ENCODE measurements around the gene CASTOR1. TPM values are rescaled to one million over a fixed set of nuclear protein-coding genes. Genes with fewer than 3 reads are reported as not detected.

Gene CASTOR1
- polyA plus RNA-seq, 4 donors = 2.0 to 8.3 (median 4.6) TPM

- no peaks in the 10 kb centered on the region for H3K4me1 ChIP-seq (ENCODE audit: control insufficient read depth in 3 of 3, insufficient read depth in 2 of 3, low read depth in 1 of 3, low read length in 2 of 3)
- no peak overlapping the region for H3K27ac ChIP-seq (ENCODE audit: low read depth in 1 of 3, low read length in 2 of 3)
- H3K9me3 ChIP-seq (ENCODE audit: control insufficient read depth in 2 of 2, insufficient read depth in 1 of 2, low read depth in 1 of 2, low read length in 1 of 2) = no peaks in the 10 kb centered on the region
- no peak for DNase-seq
- 85 to 91% (median 87%) methylated on average over 3 of the region's 3 CpGs for WGBS, 3 donors
- no peak overlapping the region for H3K4me3 ChIP-seq (ENCODE audit: low read depth in 1 of 3, low read length in 3 of 3)
- no peaks in the 10 kb centered on the region for H3K27me3 ChIP-seq (ENCODE audit: control insufficient read depth in 3 of 3, insufficient read depth in 3 of 3, low read length in 3 of 3)
- H3K36me3 ChIP-seq (ENCODE audit: control insufficient read depth in 3 of 3, insufficient read depth in 2 of 3, low read depth in 1 of 3, low read length in 3 of 3) = peaks cover 40 to 77% (median 48%) of the 10 kb centered on the region in 3 donors
- FAIRE-seq = no peak
Measured at GRCh38 chr22:30333707-30334087, 44.4 kb upstream of the CASTOR1 start.

- DNase-seq (peak; percentile 39 to 59), FAIRE-seq (no peak)
- Histone ChIP-seq H3K4me3 (ENCODE audit: low read depth in 1 of 3, low read length in 3 of 3) (no peak overlapping the region), H3K36me3 (ENCODE audit: control insufficient read depth in 3 of 3, insufficient read depth in 2 of 3, low read depth in 1 of 3, low read length in 3 of 3) (peaks cover 40 to 73% (median 44%) of the 10 kb centered on the region in 3 donors), H3K27me3 (ENCODE audit: control insufficient read depth in 3 of 3, insufficient read depth in 3 of 3, low read length in 3 of 3) (no peaks in the 10 kb centered on the region), H3K9me3 (ENCODE audit: control insufficient read depth in 2 of 2, insufficient read depth in 1 of 2, low read depth in 1 of 2, low read length in 1 of 2) (no peaks in the 10 kb centered on the region), H3K27ac (ENCODE audit: low read depth in 1 of 3, low read length in 2 of 3) (peak overlapping the region in 1 of 3 donors; percentile 51), H3K4me1 (ENCODE audit: control insufficient read depth in 3 of 3, insufficient read depth in 2 of 3, low read depth in 1 of 3, low read length in 2 of 3) (peaks cover 0 to 4% (median 0%) of the 10 kb centered on the region in 3 donors)
- 59 to 76% (median 73%) methylated on average over 2 of the region's 2 CpGs for WGBS, 3 donors
Measured at GRCh38 chr22:30332994-30333706, 43.8 kb upstream of the CASTOR1 start.

GRCh38 chr22:30332551-30332950 is 43.2 kb upstream of the CASTOR1 start:
- Histone ChIP-seq H3K4me3 (ENCODE audit: low read depth in 1 of 3, low read length in 3 of 3) (no peak overlapping the region), H3K4me1 (ENCODE audit: control insufficient read depth in 3 of 3, insufficient read depth in 2 of 3, low read depth in 1 of 3, low read length in 2 of 3) (peaks cover 0 to 10% (median 0%) of the 10 kb centered on the region in 3 donors), H3K9me3 (ENCODE audit: control insufficient read depth in 2 of 2, insufficient read depth in 1 of 2, low read depth in 1 of 2, low read length in 1 of 2) (no peaks in the 10 kb centered on the region), H3K27me3 (ENCODE audit: control insufficient read depth in 3 of 3, insufficient read depth in 3 of 3, low read length in 3 of 3) (no peaks in the 10 kb centered on the region), H3K36me3 (ENCODE audit: control insufficient read depth in 3 of 3, insufficient read depth in 2 of 3, low read depth in 1 of 3, low read length in 3 of 3) (peaks cover 35 to 67% (median 44%) of the 10 kb centered on the region in 3 donors), H3K27ac (ENCODE audit: low read depth in 1 of 3, low read length in 2 of 3) (no peak overlapping the region)
- WGBS, 3 donors = 82 to 92% (median 89%) methylated on average over 5 of the region's 5 CpGs
- FAIRE-seq (no peak), DNase-seq (no peak)

- peaks cover 2 to 39% (median 6%) of the 10 kb centered on the region in 3 donors for H3K4me1 ChIP-seq (ENCODE audit: control insufficient read depth in 3 of 3, insufficient read depth in 2 of 3, low read depth in 1 of 3, low read length in 2 of 3)
- H3K4me3 ChIP-seq (ENCODE audit: low read depth in 1 of 3, low read length in 3 of 3) = no peak overlapping the region
- WGBS, 3 donors = 82 to 89% (median 83%) methylated on average over 3 of the region's 3 CpGs
- H3K9me3 ChIP-seq (ENCODE audit: control insufficient read depth in 2 of 2, insufficient read depth in 1 of 2, low read depth in 1 of 2, low read length in 1 of 2) = no peaks in the 10 kb centered on the region
- H3K27ac ChIP-seq (ENCODE audit: low read depth in 1 of 3, low read length in 2 of 3) = no peak overlapping the region
- H3K27me3 ChIP-seq (ENCODE audit: control insufficient read depth in 3 of 3, insufficient read depth in 3 of 3, low read length in 3 of 3) = no peaks in the 10 kb centered on the region
- DNase-seq (no peak), FAIRE-seq (no peak)
- H3K36me3 ChIP-seq (ENCODE audit: control insufficient read depth in 3 of 3, insufficient read depth in 2 of 3, low read depth in 1 of 3, low read length in 3 of 3) = peaks cover 9 to 27% (median 12%) of the 10 kb centered on the region in 3 donors
Measured at GRCh38 chr22:30328466-30329049, 39.3 kb upstream of the CASTOR1 start.

GRCh38 chr22:30327864-30328345 is 38.6 kb upstream of the CASTOR1 start:
- H3K4me1 ChIP-seq (ENCODE audit: control insufficient read depth in 3 of 3, insufficient read depth in 2 of 3, low read depth in 1 of 3, low read length in 2 of 3) = peaks cover 2 to 39% (median 6%) of the 10 kb centered on the region in 3 donors
- H3K27me3 ChIP-seq (ENCODE audit: control insufficient read depth in 3 of 3, insufficient read depth in 3 of 3, low read length in 3 of 3) = no peaks in the 10 kb centered on the region
- H3K36me3 ChIP-seq (ENCODE audit: control insufficient read depth in 3 of 3, insufficient read depth in 2 of 3, low read depth in 1 of 3, low read length in 3 of 3) = peaks cover 4 to 24% (median 9%) of the 10 kb centered on the region in 3 donors
- no peak for FAIRE-seq
- 65 to 79% (median 66%) methylated on average over 5 of the region's 5 CpGs for WGBS, 3 donors
- H3K9me3 ChIP-seq (ENCODE audit: control insufficient read depth in 2 of 2, insufficient read depth in 1 of 2, low read depth in 1 of 2, low read length in 1 of 2) = no peaks in the 10 kb centered on the region
- peak; percentile 30 to 52 for DNase-seq
- peak overlapping the region; percentile 49 to 75 (median 75) for H3K27ac ChIP-seq (ENCODE audit: low read depth in 1 of 3, low read length in 2 of 3)
- H3K4me3 ChIP-seq (ENCODE audit: low read depth in 1 of 3, low read length in 3 of 3) = no peak overlapping the region

GRCh38 chr22:30326706-30327362 is 37.5 kb upstream of the CASTOR1 start, which contains the start of gene TBC1D10A:
Gene TBC1D10A, minus strand, starts transcription at chr22:30326941. Its CDS starts 60 bp downstream, at chr22:30326881.
- Histone ChIP-seq H3K27me3 (ENCODE audit: control insufficient read depth in 3 of 3, insufficient read depth in 3 of 3, low read length in 3 of 3) (no peaks in the 10 kb centered on the region), H3K36me3 (ENCODE audit: control insufficient read depth in 3 of 3, insufficient read depth in 2 of 3, low read depth in 1 of 3, low read length in 3 of 3) (peaks cover 0 to 16% (median 6%) of the 10 kb centered on the region in 3 donors), H3K9me3 (ENCODE audit: control insufficient read depth in 2 of 2, insufficient read depth in 1 of 2, low read depth in 1 of 2, low read length in 1 of 2) (no peaks in the 10 kb centered on the region), H3K4me1 (ENCODE audit: control insufficient read depth in 3 of 3, insufficient read depth in 2 of 3, low read depth in 1 of 3, low read length in 2 of 3) (peaks cover 2 to 39% (median 6%) of the 10 kb centered on the region in 3 donors), H3K4me3 (ENCODE audit: low read depth in 1 of 3, low read length in 3 of 3) (peak within 1 kb of the TSS; percentile 57 to 86 (median 78)), H3K27ac (ENCODE audit: low read depth in 1 of 3, low read length in 2 of 3) (peak within 1 kb of the TSS; percentile 49 to 81 (median 75))
- WGBS, 3 donors = 1% methylated on average over 32 to 69 of the region's 69 CpGs
- no peak for FAIRE-seq
- DNase-seq = peak; percentile 96 to 97

GRCh38 chr22:30326255-30326705 is 37.0 kb upstream of the CASTOR1 start:
- FAIRE-seq (no peak), DNase-seq (peak in 1 of 2 donors; percentile 22)
- peak overlapping the region in 2 of 3 donors; percentile 69 to 81 for H3K27ac ChIP-seq (ENCODE audit: low read depth in 1 of 3, low read length in 2 of 3)
- H3K4me1 ChIP-seq (ENCODE audit: control insufficient read depth in 3 of 3, insufficient read depth in 2 of 3, low read depth in 1 of 3, low read length in 2 of 3) = peaks cover 2 to 39% (median 6%) of the 10 kb centered on the region in 3 donors
- no peaks in the 10 kb centered on the region for H3K9me3 ChIP-seq (ENCODE audit: control insufficient read depth in 2 of 2, insufficient read depth in 1 of 2, low read depth in 1 of 2, low read length in 1 of 2)
- H3K36me3 ChIP-seq (ENCODE audit: control insufficient read depth in 3 of 3, insufficient read depth in 2 of 3, low read depth in 1 of 3, low read length in 3 of 3) = peaks cover 0 to 18% (median 5%) of the 10 kb centered on the region in 3 donors
- 0 to 1% (median 0%) methylated on average over 24 to 34 of the region's 34 CpGs for WGBS, 3 donors
- peak overlapping the region; percentile 57 to 86 (median 78) for H3K4me3 ChIP-seq (ENCODE audit: low read depth in 1 of 3, low read length in 3 of 3)
- H3K27me3 ChIP-seq (ENCODE audit: control insufficient read depth in 3 of 3, insufficient read depth in 3 of 3, low read length in 3 of 3) = no peaks in the 10 kb centered on the region

- WGBS, 3 donors = 31 to 37% (median 32%) methylated on average over 14 of the region's 14 CpGs
- H3K36me3 ChIP-seq (ENCODE audit: control insufficient read depth in 3 of 3, insufficient read depth in 2 of 3, low read depth in 1 of 3, low read length in 3 of 3) = peaks cover 0 to 18% (median 2%) of the 10 kb centered on the region in 3 donors
- peak overlapping the region; percentile 57 to 86 (median 78) for H3K4me3 ChIP-seq (ENCODE audit: low read depth in 1 of 3, low read length in 3 of 3)
- FAIRE-seq (no peak), DNase-seq (no peak)
- H3K27me3 ChIP-seq (ENCODE audit: control insufficient read depth in 3 of 3, insufficient read depth in 3 of 3, low read length in 3 of 3) = no peaks in the 10 kb centered on the region
- H3K9me3 ChIP-seq (ENCODE audit: control insufficient read depth in 2 of 2, insufficient read depth in 1 of 2, low read depth in 1 of 2, low read length in 1 of 2) = no peaks in the 10 kb centered on the region
- peak overlapping the region in 2 of 3 donors; percentile 65 to 81 for H3K27ac ChIP-seq (ENCODE audit: low read depth in 1 of 3, low read length in 2 of 3)
- peaks cover 2 to 39% (median 6%) of the 10 kb centered on the region in 3 donors for H3K4me1 ChIP-seq (ENCODE audit: control insufficient read depth in 3 of 3, insufficient read depth in 2 of 3, low read depth in 1 of 3, low read length in 2 of 3)
Measured at GRCh38 chr22:30325724-30326254, 36.5 kb upstream of the CASTOR1 start.
